Right atrium auricular region (tissue), 2 donors: ENCODE results near the gene PCBP3. TPM values are rescaled to one million over a fixed set of nuclear protein-coding genes. Genes with fewer than 3 reads are reported as not detected.
A peak's percentile ranks its signal among the peaks of the same experiment; 100 is the strongest.

Experiments used
- DNase-seq: peaks from one replicate; pipeline ENCODE4 v3.0.0-alpha.2; 2019; ENCODE audit warnings: low spot score
- H3K27ac ChIP-seq, 2 donors: fragments of 200-600 bp; sonication (generic); 1 replicate in 1 of 2; 2 replicates in 1 of 2; pipeline ENCODE4 v1.5.1; 2016 to 2019
- H3K27me3 ChIP-seq, 2 donors: fragments of 200-600 bp; sonication (generic); one replicate each; pipeline versions ENCODE4 v1.5.1 to v1.6.0; 2017 to 2019
- H3K36me3 ChIP-seq: fragments of 200-600 bp; sonication (generic); one replicate; pipeline ENCODE4 v1.5.1; 2016
- H3K4me1 ChIP-seq, 2 donors: fragments of 200-600 bp; sonication (generic); one replicate each; pipeline versions ENCODE4 v1.5.1 to v1.6.0; 2017 to 2019
- H3K4me3 ChIP-seq, 2 donors: fragments of 200-600 bp; sonication (generic); 1 replicate in 1 of 2; 2 replicates in 1 of 2; pipeline ENCODE4 v1.5.1; 2017 to 2019; ENCODE audit warnings: mild to moderate bottlenecking in 1 of 2, moderate library complexity in 1 of 2
- H3K9me3 ChIP-seq, 2 donors: fragments of 200-600 bp; sonication (generic); one replicate each; pipeline ENCODE4 v1.5.1; 2019
- total RNA-seq, 2 donors: library from RNA; depleted of rRNA; stranded (reverse); fragments of >200 nt; gene quantifications; one replicate each; pipeline ENCODE4 v1.1.0, GENCODE V29; 2016
- TF ChIP-seq, protein P1 (sequence below), 2 donors: fragments of 200-600 bp; sonication (generic); IDR thresholded peaks; one replicate each; pipeline ENCODE4 v1.5.1; 2019; ENCODE audit warnings: antibody characterized with exemption in 2 of 2

PCBP3 gene
- total RNA-seq, 2 donors from 2014 or later, result 2.3 to 5.2 TPM

DNA sequence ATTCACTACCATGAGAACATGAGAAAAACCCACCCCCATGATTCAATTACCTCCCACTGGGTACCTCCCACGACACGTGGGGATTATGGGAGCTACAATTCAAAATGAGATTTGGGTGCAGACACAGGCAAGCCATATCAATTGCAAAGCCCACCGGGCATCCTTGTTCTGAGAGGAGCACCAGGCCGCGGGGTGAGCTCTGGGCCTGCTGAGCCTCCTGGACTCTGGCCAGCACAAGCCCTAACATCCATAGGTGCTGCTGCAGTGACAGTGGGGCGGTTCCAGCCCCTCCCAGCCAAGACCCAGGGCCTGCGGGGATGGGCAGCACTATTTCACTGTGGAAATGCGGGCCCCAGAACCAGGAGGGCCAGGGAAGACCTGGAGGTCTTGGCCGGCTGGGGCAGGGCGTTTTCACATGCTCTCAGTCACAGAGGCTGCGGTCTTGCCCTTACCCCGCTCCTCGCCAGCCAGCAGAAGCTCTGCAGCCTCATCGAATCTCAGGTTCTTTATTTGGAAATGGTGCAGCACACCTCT is 103.8 kb downstream of the PCBP3 start:
- H3K9me3 ChIP-seq, result no peaks in the 10 kb centered on the region
- H3K36me3 ChIP-seq, result no peaks in the 10 kb centered on the region
- DNase-seq, result peak; percentile 16
- no peaks in the 10 kb centered on the region for H3K27me3 ChIP-seq
- no peak overlapping the region for H3K27ac ChIP-seq
- H3K4me3 ChIP-seq, result no peak overlapping the region
- H3K4me1 ChIP-seq, result peaks cover 0 to 6% of the 10 kb centered on the region in 2 donors
- TF ChIP-seq, protein P1, sequence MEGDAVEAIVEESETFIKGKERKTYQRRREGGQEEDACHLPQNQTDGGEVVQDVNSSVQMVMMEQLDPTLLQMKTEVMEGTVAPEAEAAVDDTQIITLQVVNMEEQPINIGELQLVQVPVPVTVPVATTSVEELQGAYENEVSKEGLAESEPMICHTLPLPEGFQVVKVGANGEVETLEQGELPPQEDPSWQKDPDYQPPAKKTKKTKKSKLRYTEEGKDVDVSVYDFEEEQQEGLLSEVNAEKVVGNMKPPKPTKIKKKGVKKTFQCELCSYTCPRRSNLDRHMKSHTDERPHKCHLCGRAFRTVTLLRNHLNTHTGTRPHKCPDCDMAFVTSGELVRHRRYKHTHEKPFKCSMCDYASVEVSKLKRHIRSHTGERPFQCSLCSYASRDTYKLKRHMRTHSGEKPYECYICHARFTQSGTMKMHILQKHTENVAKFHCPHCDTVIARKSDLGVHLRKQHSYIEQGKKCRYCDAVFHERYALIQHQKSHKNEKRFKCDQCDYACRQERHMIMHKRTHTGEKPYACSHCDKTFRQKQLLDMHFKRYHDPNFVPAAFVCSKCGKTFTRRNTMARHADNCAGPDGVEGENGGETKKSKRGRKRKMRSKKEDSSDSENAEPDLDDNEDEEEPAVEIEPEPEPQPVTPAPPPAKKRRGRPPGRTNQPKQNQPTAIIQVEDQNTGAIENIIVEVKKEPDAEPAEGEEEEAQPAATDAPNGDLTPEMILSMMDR (IDR thresholded peaks at IDR 0.05), result no peak

DNA sequence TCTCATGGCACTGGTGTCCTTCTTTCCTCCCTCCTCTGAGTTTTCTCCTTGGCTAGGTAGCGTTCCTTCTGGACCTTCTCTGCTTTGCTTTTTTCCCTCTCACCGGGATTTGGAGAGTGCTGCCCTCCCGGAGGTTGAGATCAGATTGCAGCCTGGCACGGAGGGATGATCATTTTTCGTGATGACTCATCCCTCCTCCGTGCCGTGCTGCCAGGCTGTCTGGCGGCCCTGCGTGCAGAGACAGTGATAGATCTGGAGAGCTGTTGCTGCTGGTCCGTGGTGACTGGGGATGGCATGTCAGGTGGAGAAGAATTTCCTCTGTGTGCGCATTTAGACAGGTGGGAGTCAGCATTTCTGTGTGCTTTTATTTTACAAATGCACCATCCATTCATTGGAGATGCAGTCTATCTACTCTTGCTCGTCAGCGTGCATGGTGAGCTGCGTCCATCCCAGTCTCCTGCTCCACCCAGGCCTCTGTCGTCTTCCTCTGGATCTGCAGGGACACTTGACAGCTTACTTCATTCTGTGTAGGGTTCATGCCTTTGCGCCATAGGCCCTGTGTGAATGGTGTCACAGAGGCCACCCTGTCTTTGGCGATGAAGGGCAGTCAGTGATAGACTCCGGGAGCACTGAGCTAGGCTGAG is 104.4 kb downstream of the PCBP3 start:
- no peaks in the 10 kb centered on the region for H3K27me3 ChIP-seq
- TF ChIP-seq, protein P1 (IDR thresholded peaks at IDR 0.05), result no peak
- peak; percentile 32 for DNase-seq
- H3K9me3 ChIP-seq, result no peaks in the 10 kb centered on the region
- H3K4me1 ChIP-seq, result peaks cover 0 to 6% of the 10 kb centered on the region in 2 donors
- H3K36me3 ChIP-seq, result no peaks in the 10 kb centered on the region
- H3K4me3 ChIP-seq, result no peak overlapping the region
- H3K27ac ChIP-seq, result no peak overlapping the region

DNA sequence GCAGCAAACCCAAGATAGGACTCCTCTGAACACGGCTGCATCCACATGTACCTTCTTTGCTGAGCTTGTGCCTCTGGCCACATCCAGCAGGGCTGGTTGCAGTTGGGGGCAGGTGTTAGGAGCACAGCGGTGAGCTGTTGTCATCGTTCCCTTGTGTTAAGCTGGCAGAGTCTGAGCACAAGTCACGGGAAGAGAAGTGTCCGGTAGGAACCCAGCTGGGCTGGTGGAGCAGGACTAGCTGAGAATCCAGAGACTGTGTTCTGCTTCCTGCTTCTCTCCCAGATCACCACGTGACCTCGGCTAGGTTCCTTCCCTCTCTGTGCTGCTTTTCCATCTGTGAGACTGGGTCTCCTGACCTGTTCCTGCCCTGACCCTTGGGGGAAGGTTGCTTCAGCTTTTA is 105.1 kb downstream of the PCBP3 start:
- peak; percentile 56 for DNase-seq
- H3K27ac ChIP-seq, result no peak overlapping the region
- H3K4me3 ChIP-seq, result no peak overlapping the region
- H3K4me1 ChIP-seq, result peaks cover 0 to 6% of the 10 kb centered on the region in 2 donors
- H3K27me3 ChIP-seq, result no peaks in the 10 kb centered on the region
- no peaks in the 10 kb centered on the region for H3K9me3 ChIP-seq
- TF ChIP-seq, protein P1 (IDR thresholded peaks at IDR 0.05), result no peak
- H3K36me3 ChIP-seq, result no peaks in the 10 kb centered on the region

DNA sequence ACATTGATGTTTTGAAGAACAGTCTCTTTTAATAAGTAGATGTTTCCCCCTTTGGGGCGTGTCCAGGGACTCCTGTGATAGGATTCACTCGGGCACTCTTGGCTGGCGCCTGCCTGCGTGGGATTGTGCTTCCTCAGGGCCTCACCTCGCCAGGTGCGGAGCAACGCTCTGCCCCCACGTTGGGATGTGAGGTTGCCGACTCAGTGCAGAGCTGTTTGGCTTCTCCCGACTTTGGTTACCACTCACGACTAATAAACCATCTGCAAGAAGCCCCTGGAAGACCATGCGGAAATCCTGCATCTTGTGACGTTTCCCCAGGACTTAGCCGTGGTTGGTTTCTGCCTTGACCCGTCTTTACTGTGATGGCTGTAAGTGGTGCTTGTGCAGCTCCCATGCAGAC is 106.4 kb downstream of the PCBP3 start:
- Histone ChIP-seq H3K4me1 (peaks cover 0 to 6% of the 10 kb centered on the region in 2 donors), H3K27ac (no peak overlapping the region), H3K9me3 (no peaks in the 10 kb centered on the region), H3K4me3 (no peak overlapping the region), H3K36me3 (no peaks in the 10 kb centered on the region), H3K27me3 (no peaks in the 10 kb centered on the region)
- TF ChIP-seq, protein P1 (IDR thresholded peaks at IDR 0.05), result no peak
- no peak for DNase-seq

DNA sequence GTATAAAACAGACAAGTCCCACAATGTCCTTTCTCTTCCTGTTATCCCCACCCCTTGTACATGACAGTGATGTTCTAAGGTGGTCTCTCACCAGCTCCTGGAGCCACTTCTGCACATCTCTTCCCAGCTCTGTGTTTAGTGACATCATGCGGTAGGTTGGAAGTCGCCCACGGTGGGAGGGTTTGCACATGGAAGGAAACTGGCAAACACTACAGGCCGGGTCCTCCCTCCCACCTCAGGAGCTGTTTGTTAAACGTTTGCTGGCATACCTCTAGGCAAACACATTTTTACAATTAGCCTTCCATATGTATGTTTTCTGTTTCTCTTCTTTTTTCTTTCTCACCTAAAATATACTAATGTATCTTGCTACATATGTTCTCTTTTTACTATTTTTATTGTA is 107.4 kb downstream of the PCBP3 start:
- no peak for DNase-seq
- peaks cover 0 to 7% of the 10 kb centered on the region in 2 donors for H3K9me3 ChIP-seq
- H3K27me3 ChIP-seq, result no peaks in the 10 kb centered on the region
- no peak overlapping the region for H3K4me3 ChIP-seq
- no peaks in the 10 kb centered on the region for H3K36me3 ChIP-seq
- TF ChIP-seq, protein P1 (IDR thresholded peaks at IDR 0.05), result no peak
- peaks cover 0 to 6% of the 10 kb centered on the region in 2 donors for H3K4me1 ChIP-seq
- H3K27ac ChIP-seq, result no peak overlapping the region
